Naive B cell (primary cell): ENCODE results near the gene TAB3. TPM values are rescaled to one million over a fixed set of nuclear protein-coding genes. Genes with fewer than 3 reads are reported as not detected.

Experiments used
- ATAC-seq, 2 donors: fragments of 150-1000 bp; cut with Tn5 transposase; 2 replicates each; pipeline ENCODE4 v1.10.0; 2021; ENCODE audit warnings: low read depth in 2 of 2, mild to moderate bottlenecking in 2 of 2, moderate library complexity in 2 of 2
- DNase-seq: peaks from one replicate; pipeline ENCODE4 v3.0.0; 2022
- H3K27ac Mint-ChIP-seq, 6 donors: one replicate each; pipeline ENCODE4 v1.8.0; 2020 to 2022; ENCODE audit warnings: mild to moderate bottlenecking in 6 of 6, mixed read lengths in 6 of 6, moderate library complexity in 5 of 6, inconsistent platforms in 2 of 6
- H3K27me3 Mint-ChIP-seq, 3 donors: one replicate each; pipeline ENCODE4 v1.8.0; 2021 to 2022; ENCODE audit warnings: mixed read lengths in 3 of 3, mild to moderate bottlenecking in 1 of 3
- H3K36me3 Mint-ChIP-seq, 2 donors: one replicate each; pipeline ENCODE4 v1.8.0; 2020 to 2022; ENCODE audit warnings: mixed read lengths in 2 of 2, inconsistent platforms in 1 of 2, mild to moderate bottlenecking in 1 of 2
- H3K4me1 Mint-ChIP-seq, 3 donors: one replicate each; pipeline ENCODE4 v1.8.0; 2020 to 2022; ENCODE audit warnings: mixed read lengths in 3 of 3, inconsistent platforms in 1 of 3, mild to moderate bottlenecking in 1 of 3, moderate library complexity in 1 of 3
- H3K4me3 Mint-ChIP-seq, 8 donors: one replicate each; pipeline ENCODE4 v1.8.0; 2020 to 2022; ENCODE audit warnings: mild to moderate bottlenecking in 8 of 8, mixed read lengths in 8 of 8, moderate library complexity in 8 of 8, inconsistent platforms in 2 of 8
- H3K9me3 Mint-ChIP-seq, 7 donors: one replicate each; pipeline ENCODE4 v1.8.0; 2020 to 2022; ENCODE audit warnings: mixed read lengths in 7 of 7, mild to moderate bottlenecking in 5 of 7, inconsistent platforms in 2 of 7, moderate library complexity in 1 of 7
- polyA plus RNA-seq, 6 donors: library from polyadenylated mRNA; unstranded; fragments of 300-500 nt; fragmentation: Illumina TruSeq; gene quantifications; one replicate each; pipeline ENCODE4 v1.2.3, GENCODE V29; 2021; ENCODE audit warnings: low read depth in 6 of 6

Gene TAB3
- polyA plus RNA-seq, 6 donors from 2014 or later = 3.6 to 10.2 (median 7.9) TPM

GRCh38 chrX:30904632-30905031, 15.6 kb upstream of the TAB3 start:
- peaks cover 2 to 4% (median 3%) of the 10 kb centered on the region in 3 donors for H3K4me1 Mint-ChIP-seq

GRCh38 chrX:30904186-30904585, 15.1 kb upstream of the TAB3 start:
- H3K9me3 Mint-ChIP-seq = peaks cover 0 to 5% (median 0%) of the 10 kb centered on the region in 7 donors
- no peaks in the 10 kb centered on the region for H3K36me3 Mint-ChIP-seq
- peaks cover 0 to 7% (median 0%) of the 10 kb centered on the region in 3 donors for H3K27me3 Mint-ChIP-seq
- H3K4me1 Mint-ChIP-seq = no peaks in the 10 kb centered on the region
- H3K4me3 Mint-ChIP-seq = no peak overlapping the region
- no peak for DNase-seq
- no peak overlapping the region for H3K27ac Mint-ChIP-seq
- ATAC-seq = no peak

More at GRCh38 chrX:30904632-30905031, 15.6 kb upstream of the TAB3 start:
- Mint-ChIP-seq H3K27ac (no peak overlapping the region), H3K4me3 (no peak overlapping the region), H3K27me3 (peaks cover 0 to 7% (median 0%) of the 10 kb centered on the region in 3 donors), H3K9me3 (peaks cover 0 to 5% (median 0%) of the 10 kb centered on the region in 7 donors), H3K36me3 (no peaks in the 10 kb centered on the region)
- no peak for ATAC-seq
- no peak for DNase-seq

- no peaks in the 10 kb centered on the region for H3K4me1 Mint-ChIP-seq
- H3K4me3 Mint-ChIP-seq = no peak overlapping the region
- ATAC-seq (no peak), DNase-seq (no peak)
- no peak overlapping the region for H3K27ac Mint-ChIP-seq
- H3K9me3 Mint-ChIP-seq = peaks cover 0 to 11% (median 0%) of the 10 kb centered on the region in 7 donors
- no peaks in the 10 kb centered on the region for H3K36me3 Mint-ChIP-seq
- H3K27me3 Mint-ChIP-seq = peaks cover 0 to 15% (median 0%) of the 10 kb centered on the region in 3 donors
Measured at GRCh38 chrX:30900227-30900626, 11.2 kb upstream of the TAB3 start.

- Mint-ChIP-seq H3K4me3 (no peak overlapping the region), H3K27ac (no peak overlapping the region), H3K4me1 (no peaks in the 10 kb centered on the region), H3K27me3 (peaks cover 0 to 8% (median 0%) of the 10 kb centered on the region in 3 donors), H3K36me3 (no peaks in the 10 kb centered on the region), H3K9me3 (peaks cover 0 to 11% (median 0%) of the 10 kb centered on the region in 7 donors)
- ATAC-seq (no peak), DNase-seq (no peak)
Measured at GRCh38 chrX:30898886-30899285, 9.8 kb upstream of the TAB3 start.

GRCh38 chrX:30895370-30895769, 6.3 kb upstream of the TAB3 start:
- no peak for ATAC-seq
- H3K27ac Mint-ChIP-seq = no peak overlapping the region

GRCh38 chrX:30893206-30893605, 4.2 kb upstream of the TAB3 start:
- no peaks in the 10 kb centered on the region for H3K36me3 Mint-ChIP-seq

More at GRCh38 chrX:30895370-30895769, 6.3 kb upstream of the TAB3 start:
- Mint-ChIP-seq H3K27me3 (peaks cover 0 to 8% (median 0%) of the 10 kb centered on the region in 3 donors), H3K4me1 (no peaks in the 10 kb centered on the region), H3K36me3 (no peaks in the 10 kb centered on the region), H3K4me3 (no peak overlapping the region), H3K9me3 (peaks cover 0 to 6% (median 0%) of the 10 kb centered on the region in 7 donors)
- no peak for DNase-seq

GRCh38 chrX:30892591-30892990, 3.5 kb upstream of the TAB3 start:
- no peak overlapping the region for H3K27ac Mint-ChIP-seq
- H3K36me3 Mint-ChIP-seq = no peaks in the 10 kb centered on the region
- ATAC-seq = no peak
- H3K27me3 Mint-ChIP-seq = no peaks in the 10 kb centered on the region
- no peak for DNase-seq
- peaks cover 5 to 8% (median 6%) of the 10 kb centered on the region in 3 donors for H3K4me1 Mint-ChIP-seq
- peaks cover 0 to 6% (median 0%) of the 10 kb centered on the region in 7 donors for H3K9me3 Mint-ChIP-seq
- H3K4me3 Mint-ChIP-seq = peak overlapping the region in 2 of 8 donors; percentile 7 to 44

More at GRCh38 chrX:30893206-30893605, 4.2 kb upstream of the TAB3 start:
- H3K27me3 Mint-ChIP-seq = no peaks in the 10 kb centered on the region
- H3K27ac Mint-ChIP-seq = no peak overlapping the region
- ATAC-seq = no peak
- peaks cover under 1 to 5% (median 3%) of the 10 kb centered on the region in 3 donors for H3K4me1 Mint-ChIP-seq
- no peak for DNase-seq
- H3K4me3 Mint-ChIP-seq = no peak overlapping the region
- peaks cover 0 to 6% (median 0%) of the 10 kb centered on the region in 7 donors for H3K9me3 Mint-ChIP-seq

- no peaks in the 10 kb centered on the region for H3K36me3 Mint-ChIP-seq
- peaks cover 11 to 18% (median 12%) of the 10 kb centered on the region in 3 donors for H3K4me1 Mint-ChIP-seq
- H3K9me3 Mint-ChIP-seq = peaks cover 0 to 4% (median 0%) of the 10 kb centered on the region in 7 donors
- H3K4me3 Mint-ChIP-seq = peak overlapping the region; percentile 80 to 95 (median 88)
- no peak for DNase-seq
- H3K27ac Mint-ChIP-seq = peak overlapping the region in 5 of 6 donors; percentile 25 to 89 (median 84)
- peak; percentile 17 to 20 for ATAC-seq
- H3K27me3 Mint-ChIP-seq = no peaks in the 10 kb centered on the region
Measured at GRCh38 chrX:30888526-30889146, 418 bp downstream of the TAB3 start.

- Mint-ChIP-seq H3K27ac (peak overlapping the region in 2 of 6 donors; percentile 80 to 85), H3K4me1 (peaks cover 11 to 18% (median 12%) of the 10 kb centered on the region in 3 donors)
- DNase-seq = no peak
Measured at GRCh38 chrX:30887721-30888120, 1.3 kb downstream of the TAB3 start.

GRCh38 chrX:30887288-30887687, 1.8 kb downstream of the TAB3 start:
- Mint-ChIP-seq H3K9me3 (peaks cover 0 to 4% (median 0%) of the 10 kb centered on the region in 7 donors), H3K4me3 (peak overlapping the region in 2 of 8 donors; percentile 7 to 95), H3K27me3 (no peaks in the 10 kb centered on the region), H3K27ac (no peak overlapping the region), H3K4me1 (peaks cover 12 to 22% (median 14%) of the 10 kb centered on the region in 3 donors), H3K36me3 (no peaks in the 10 kb centered on the region)
- ATAC-seq (no peak), DNase-seq (no peak)

More at GRCh38 chrX:30887721-30888120, 1.3 kb downstream of the TAB3 start:
- Mint-ChIP-seq H3K4me3 (peak overlapping the region in 6 of 8 donors; percentile 80 to 95 (median 88)), H3K9me3 (peaks cover 0 to 4% (median 0%) of the 10 kb centered on the region in 7 donors), H3K27me3 (no peaks in the 10 kb centered on the region), H3K36me3 (no peaks in the 10 kb centered on the region)
- ATAC-seq = no peak

- peak overlapping the region in 2 of 6 donors; percentile 3 to 93 for H3K27ac Mint-ChIP-seq
- no peak for DNase-seq
- H3K27me3 Mint-ChIP-seq = no peaks in the 10 kb centered on the region
- H3K4me1 Mint-ChIP-seq = peaks cover 16 to 32% (median 16%) of the 10 kb centered on the region in 3 donors
- H3K36me3 Mint-ChIP-seq = no peaks in the 10 kb centered on the region
- ATAC-seq = no peak
- peak overlapping the region in 2 of 8 donors; percentile 12 to 21 for H3K4me3 Mint-ChIP-seq
- H3K9me3 Mint-ChIP-seq = peaks cover 0 to 4% (median 0%) of the 10 kb centered on the region in 7 donors
Measured at GRCh38 chrX:30885136-30885535, 3.9 kb downstream of the TAB3 start.

- Mint-ChIP-seq H3K27me3 (no peaks in the 10 kb centered on the region), H3K4me1 (peaks cover 11 to 34% (median 17%) of the 10 kb centered on the region in 3 donors), H3K27ac (no peak overlapping the region)
Measured at GRCh38 chrX:30883138-30883537, 5.9 kb downstream of the TAB3 start.

GRCh38 chrX:30881797-30882196, 7.3 kb downstream of the TAB3 start:
- Mint-ChIP-seq H3K36me3 (no peaks in the 10 kb centered on the region), H3K27me3 (no peaks in the 10 kb centered on the region), H3K27ac (no peak overlapping the region), H3K4me3 (no peak overlapping the region), H3K9me3 (no peaks in the 10 kb centered on the region), H3K4me1 (peaks cover 11 to 29% (median 12%) of the 10 kb centered on the region in 3 donors)
- no peak for ATAC-seq
- DNase-seq = no peak

More at GRCh38 chrX:30883138-30883537, 5.9 kb downstream of the TAB3 start:
- no peaks in the 10 kb centered on the region for H3K36me3 Mint-ChIP-seq
- no peak for ATAC-seq
- H3K4me3 Mint-ChIP-seq = no peak overlapping the region
- DNase-seq = no peak
- H3K9me3 Mint-ChIP-seq = no peaks in the 10 kb centered on the region

GRCh38 chrX:30881390-30881789, 7.7 kb downstream of the TAB3 start:
- H3K4me1 Mint-ChIP-seq = peaks cover 11 to 29% (median 12%) of the 10 kb centered on the region in 3 donors
- H3K4me3 Mint-ChIP-seq = no peak overlapping the region
- no peak for DNase-seq
- no peaks in the 10 kb centered on the region for H3K27me3 Mint-ChIP-seq
- ATAC-seq = no peak
- H3K9me3 Mint-ChIP-seq = no peaks in the 10 kb centered on the region
- H3K27ac Mint-ChIP-seq = no peak overlapping the region
- no peaks in the 10 kb centered on the region for H3K36me3 Mint-ChIP-seq
